CD8-positive, alpha-beta memory T cell (primary cell): Measurements from ENCODE around the gene GASK1A. TPM values are rescaled to one million over a fixed set of nuclear protein-coding genes. Genes with fewer than 3 reads are reported as not detected.
"Not testable (repeated sequence)": the region's sequence is repeated elsewhere in the genome, so short reads cannot be mapped to it uniquely, and the experiment has no call there.

Source experiments
- CTCF ChIA-PET: fragments of 350-600 bp; sonication (Branson Sonifier 250); formaldehyde crosslinking; loops from one replicate; lab custom pipeline; 2021; ENCODE audit warnings: antibody characterized with exemption; lab: Charles Lee
- POLR2A ChIA-PET: fragments of 350-600 bp; sonication (Branson Sonifier 250); formaldehyde crosslinking; loops from one replicate; lab custom pipeline; 2021; ENCODE audit warnings: antibody characterized with exemption; lab: Charles Lee
- DNase-seq, 5 donors: peaks; one replicate each; pipeline versions ENCODE4 v3.0.0 to v3.0.0-alpha.2; 2020 to 2022; ENCODE audit warnings: mixed read lengths in 1 of 5
- H3K27ac ChIP-seq: one replicate; pipeline ENCODE4 v1.7.0; 2013; ENCODE audit warnings: low read depth, mild to moderate bottlenecking, low read length, moderate library complexity
- H3K27me3 ChIP-seq: 2 replicates; pipeline ENCODE4 v1.7.0; 2013; ENCODE audit warnings: low read length, mild to moderate bottlenecking; ENCODE audit not compliant: insufficient read depth, poor library complexity, severe bottlenecking
- H3K36me3 ChIP-seq: 2 replicates; pipeline ENCODE4 v1.7.0; 2013; ENCODE audit warnings: mild to moderate bottlenecking, low read length, moderate library complexity; ENCODE audit not compliant: insufficient read depth
- H3K4me1 ChIP-seq: 2 replicates; pipeline ENCODE4 v1.7.0; 2013; ENCODE audit warnings: mild to moderate bottlenecking, low read length, moderate library complexity; ENCODE audit not compliant: insufficient read depth
- H3K4me3 ChIP-seq: 2 replicates; pipeline ENCODE4 v1.7.0; 2013; ENCODE audit warnings: mild to moderate bottlenecking, low read length
- H3K9me3 ChIP-seq: 2 replicates; pipeline ENCODE4 v1.7.0; 2013; ENCODE audit warnings: mild to moderate bottlenecking, low read length
- H3K27ac Mint-ChIP-seq, 8 donors: one replicate each; pipeline ENCODE4 v1.8.0; 2020 to 2021; ENCODE audit warnings: mixed read lengths in 8 of 8, mild to moderate bottlenecking in 6 of 8, inconsistent platforms in 3 of 8, moderate library complexity in 3 of 8
- H3K27me3 Mint-ChIP-seq, 2 donors: one replicate each; pipeline ENCODE4 v1.8.0; 2020 to 2021; ENCODE audit warnings: mixed read lengths in 2 of 2, mild to moderate bottlenecking in 1 of 2, moderate library complexity in 1 of 2
- H3K36me3 Mint-ChIP-seq, 3 donors: one replicate each; pipeline ENCODE4 v1.8.0; 2020 to 2021; ENCODE audit warnings: mixed read lengths in 3 of 3, inconsistent platforms in 1 of 3, mild to moderate bottlenecking in 1 of 3
- H3K4me1 Mint-ChIP-seq, 3 donors: one replicate each; pipeline ENCODE4 v1.8.0; 2020 to 2021; ENCODE audit warnings: mixed read lengths in 3 of 3, inconsistent platforms in 1 of 3, mild to moderate bottlenecking in 1 of 3
- H3K4me3 Mint-ChIP-seq, 7 donors: one replicate each; pipeline ENCODE4 v1.8.0; 2020 to 2021; ENCODE audit warnings: mixed read lengths in 7 of 7, mild to moderate bottlenecking in 6 of 7, moderate library complexity in 4 of 7, inconsistent platforms in 2 of 7
- H3K9me3 Mint-ChIP-seq, 5 donors: one replicate each; pipeline ENCODE4 v1.8.0; 2020 to 2022; ENCODE audit warnings: mixed read lengths in 5 of 5, mild to moderate bottlenecking in 3 of 5, moderate library complexity in 2 of 5, inconsistent platforms in 1 of 5
- polyA plus RNA-seq: library from polyadenylated mRNA; unstranded; fragments of 300-500 nt; fragmentation: Illumina TruSeq; gene quantifications from one replicate; pipeline ENCODE4 v1.2.3, GENCODE V29; 2021
- total RNA-seq, 2 experiments: library from RNA; stranded (reverse); gene quantifications; one replicate each; pipeline ENCODE4 v1.2.3, GENCODE V29; 2021

Gene GASK1A
- total and polyA plus RNA-seq, 3 experiments from 2014 or later = not detected

- ChIA-PET POLR2A (no interaction called here), CTCF (interaction anchor here (1.6 kb wide), 1 partner anchor 10 kb away, joined by 6 read pairs; no protein-coding TSS in a partner anchor)
- H3K4me1 ChIP-seq = no peaks in the 10 kb centered on the region
- no peaks in the 10 kb centered on the region for H3K36me3 ChIP-seq
- peaks cover 16 to 33% of the 10 kb centered on the region in 2 donors for H3K27me3 Mint-ChIP-seq
- no peaks in the 10 kb centered on the region for H3K9me3 ChIP-seq
- no peak overlapping the region for H3K4me3 Mint-ChIP-seq
- H3K27ac Mint-ChIP-seq = no peak overlapping the region
- H3K4me1 Mint-ChIP-seq = no peaks in the 10 kb centered on the region
- peaks cover 0 to 34% (median 9%) of the 10 kb centered on the region in 3 donors for H3K36me3 Mint-ChIP-seq
- peaks cover 0 to 32% (median 29%) of the 10 kb centered on the region in 5 donors for H3K9me3 Mint-ChIP-seq
- H3K27me3 ChIP-seq = no peaks in the 10 kb centered on the region
- no peak overlapping the region for H3K4me3 ChIP-seq
- no peak for DNase-seq
- H3K27ac ChIP-seq = no peak overlapping the region
These were observed 7.9 kb upstream of the GASK1A start for GRCh38 chr3:42970976-42971772.

DNA sequence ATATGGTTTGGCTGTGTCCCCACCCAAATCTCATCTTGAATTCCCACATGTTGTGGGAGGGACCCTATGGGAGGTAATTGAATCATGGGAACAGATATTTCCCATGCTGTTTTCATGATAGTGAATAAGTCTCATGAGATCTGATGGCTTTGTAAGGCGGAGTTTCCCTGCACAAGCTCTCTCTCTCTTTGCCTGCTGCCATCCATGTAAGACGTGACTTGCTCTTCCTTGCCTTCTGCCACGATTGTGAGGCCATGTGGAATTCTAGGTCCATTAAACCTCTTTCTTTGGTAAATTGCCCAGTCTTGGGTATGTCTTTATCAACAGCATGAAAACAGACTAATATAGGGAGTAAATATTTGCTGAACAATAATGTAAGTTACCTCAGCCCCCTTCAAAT is 4.2 kb upstream of the GASK1A start:
- Mint-ChIP-seq H3K27me3 (peaks cover 21 to 54% of the 10 kb centered on the region in 2 donors), H3K36me3 (peaks cover 0 to 38% (median 9%) of the 10 kb centered on the region in 3 donors), H3K4me1 (peaks cover 6 to 12% (median 6%) of the 10 kb centered on the region in 3 donors), H3K9me3 (peaks cover 0 to 33% (median 32%) of the 10 kb centered on the region in 5 donors)
- H3K27ac Mint-ChIP-seq, H3K4me1 ChIP-seq, H3K36me3 ChIP-seq, DNase-seq, H3K4me3 Mint-ChIP-seq, H3K9me3 ChIP-seq, CTCF ChIA-PET, H3K4me3 ChIP-seq, H3K27me3 ChIP-seq, H3K27ac ChIP-seq, POLR2A ChIA-PET: not testable (repeated sequence)

- DNase-seq = no peak
- peaks cover 9% of the 10 kb centered on the region for H3K27me3 ChIP-seq
- Mint-ChIP-seq H3K9me3 (peaks cover 0 to 33% (median 32%) of the 10 kb centered on the region in 5 donors), H3K27me3 (peaks cover 27 to 57% of the 10 kb centered on the region in 2 donors), H3K36me3 (peaks cover 0 to 38% (median 9%) of the 10 kb centered on the region in 3 donors), H3K27ac (no peak overlapping the region), H3K4me3 (no peak overlapping the region), H3K4me1 (peaks cover 6 to 15% (median 6%) of the 10 kb centered on the region in 3 donors)
- H3K4me1 ChIP-seq = peaks cover 4% of the 10 kb centered on the region
- no peaks in the 10 kb centered on the region for H3K36me3 ChIP-seq
- no peaks in the 10 kb centered on the region for H3K9me3 ChIP-seq
- no peak overlapping the region for H3K4me3 ChIP-seq
- ChIA-PET POLR2A (no interaction called here), CTCF (no interaction called here)
- H3K27ac ChIP-seq = no peak overlapping the region
These were observed 3.7 kb upstream of the GASK1A start for GRCh38 chr3:42975456-42975855.

- peaks cover 0 to 38% (median 9%) of the 10 kb centered on the region in 3 donors for H3K36me3 Mint-ChIP-seq
- no peak overlapping the region for H3K27ac Mint-ChIP-seq
- POLR2A ChIA-PET = no interaction called here
- Histone ChIP-seq H3K27ac (no peak overlapping the region), H3K36me3 (no peaks in the 10 kb centered on the region), H3K4me1 (peaks cover 4% of the 10 kb centered on the region), H3K9me3 (no peaks in the 10 kb centered on the region), H3K4me3 (no peak overlapping the region), H3K27me3 (peaks cover 14% of the 10 kb centered on the region)
- peaks cover 6 to 16% (median 6%) of the 10 kb centered on the region in 3 donors for H3K4me1 Mint-ChIP-seq
- no peak overlapping the region for H3K4me3 Mint-ChIP-seq
- CTCF ChIA-PET = no interaction called here
- peaks cover 0 to 33% (median 32%) of the 10 kb centered on the region in 5 donors for H3K9me3 Mint-ChIP-seq
- no peak for DNase-seq
- peaks cover 29 to 57% of the 10 kb centered on the region in 2 donors for H3K27me3 Mint-ChIP-seq
These were observed 3.2 kb upstream of the GASK1A start for GRCh38 chr3:42975955-42976354.

DNA sequence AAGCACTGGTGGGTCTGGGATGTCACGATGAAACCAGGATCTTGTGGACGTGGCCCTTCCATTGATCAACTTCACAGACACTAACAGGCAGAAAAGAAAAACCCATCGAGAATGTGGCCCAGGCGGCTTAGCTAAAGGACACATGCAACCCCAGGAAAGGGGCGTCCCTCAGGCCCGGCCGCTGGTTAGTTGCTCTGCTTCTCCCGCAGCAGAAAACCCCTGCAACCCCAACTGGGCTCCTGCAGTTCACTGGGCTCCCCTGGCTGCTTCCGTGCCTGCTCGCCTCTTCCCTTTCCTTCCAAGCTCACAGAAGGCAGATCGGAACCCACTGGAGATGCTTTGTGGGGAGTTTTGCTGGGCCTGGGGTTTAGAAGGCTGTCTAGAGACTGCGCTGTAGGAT is 1.1 kb downstream of the GASK1A start:
- POLR2A ChIA-PET = no interaction called here
- Mint-ChIP-seq H3K36me3 (peaks cover 0 to 14% (median 5%) of the 10 kb centered on the region in 3 donors), H3K4me1 (peaks cover 6 to 16% (median 6%) of the 10 kb centered on the region in 3 donors), H3K27ac (no peak overlapping the region), H3K9me3 (peaks cover 0 to 8% (median 7%) of the 10 kb centered on the region in 5 donors), H3K4me3 (peak overlapping the region in 5 of 7 donors; percentile 54 to 87 (median 59)), H3K27me3 (peaks cover 31 to 63% of the 10 kb centered on the region in 2 donors)
- CTCF ChIA-PET = interaction anchor here (3.5 kb wide), 1 partner anchor 19 kb away, joined by 14 read pairs; no protein-coding TSS in a partner anchor
- Histone ChIP-seq H3K27me3 (peaks cover 21% of the 10 kb centered on the region), H3K4me1 (peaks cover 4% of the 10 kb centered on the region), H3K36me3 (no peaks in the 10 kb centered on the region), H3K27ac (no peak overlapping the region), H3K9me3 (no peaks in the 10 kb centered on the region), H3K4me3 (no peak overlapping the region)
- no peak for DNase-seq

GRCh38 chr3:42980909-42981308 is 1.8 kb downstream of the GASK1A start:
- Histone ChIP-seq H3K27ac (no peak overlapping the region), H3K36me3 (no peaks in the 10 kb centered on the region), H3K27me3 (peaks cover 21% of the 10 kb centered on the region), H3K4me1 (peaks cover 4% of the 10 kb centered on the region), H3K4me3 (no peak overlapping the region), H3K9me3 (no peaks in the 10 kb centered on the region)
- peaks cover 0 to 3% (median under 1%) of the 10 kb centered on the region in 5 donors for H3K9me3 Mint-ChIP-seq
- peak overlapping the region in 1 of 7 donors; percentile 21 for H3K4me3 Mint-ChIP-seq
- no peak for DNase-seq
- H3K4me1 Mint-ChIP-seq = peaks cover 6 to 16% (median 6%) of the 10 kb centered on the region in 3 donors
- CTCF ChIA-PET = interaction anchor here (3.5 kb wide), 1 partner anchor 20 kb away, joined by 14 read pairs; no protein-coding TSS in a partner anchor
- peaks cover 27 to 58% of the 10 kb centered on the region in 2 donors for H3K27me3 Mint-ChIP-seq
- H3K27ac Mint-ChIP-seq = no peak overlapping the region
- POLR2A ChIA-PET = no interaction called here
- H3K36me3 Mint-ChIP-seq = peaks cover 0 to 7% (median 1%) of the 10 kb centered on the region in 3 donors

DNA sequence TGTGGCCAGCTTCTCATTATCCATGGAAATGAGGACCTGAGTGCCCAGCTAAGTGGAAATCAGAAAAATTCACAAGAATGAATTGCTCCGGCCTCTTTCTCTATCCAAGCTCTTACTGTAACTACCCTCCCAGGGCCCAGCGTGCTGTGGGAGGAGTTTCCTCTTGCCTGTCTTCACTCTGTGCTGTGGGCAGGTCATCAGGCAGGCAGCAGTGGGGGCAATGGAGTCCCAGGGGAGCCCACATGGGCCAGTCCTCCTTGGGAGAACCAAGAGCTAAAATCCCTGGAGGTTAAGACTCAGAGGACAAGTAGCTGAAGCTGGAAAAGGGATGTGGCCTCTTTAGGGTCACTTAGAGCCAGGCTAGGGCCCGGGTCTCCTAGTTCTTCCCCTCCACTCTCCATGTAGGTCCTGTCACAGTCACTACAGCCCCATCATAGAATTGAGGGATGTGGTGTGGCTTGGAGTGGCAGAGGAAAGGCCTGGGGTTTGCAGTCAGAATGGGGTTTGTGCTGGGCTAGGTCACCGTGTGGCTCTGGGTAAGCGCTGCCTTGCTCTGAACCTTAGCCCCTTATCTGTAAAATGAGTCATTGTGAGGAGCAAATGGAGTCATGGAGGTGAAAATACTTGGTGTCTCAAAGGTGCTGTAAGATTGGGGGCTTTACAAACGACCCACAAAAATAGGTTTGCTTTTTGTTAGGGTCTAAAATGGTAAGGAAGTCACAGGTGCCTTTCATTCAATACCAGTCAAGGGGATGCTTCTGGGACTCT is 3.7 kb downstream of the GASK1A start:
- Histone ChIP-seq H3K4me3 (no peak overlapping the region), H3K4me1 (peaks cover 4% of the 10 kb centered on the region), H3K36me3 (no peaks in the 10 kb centered on the region), H3K27me3 (peaks cover 21% of the 10 kb centered on the region), H3K27ac (no peak overlapping the region), H3K9me3 (no peaks in the 10 kb centered on the region)
- DNase-seq = no peak
- H3K27ac Mint-ChIP-seq = no peak overlapping the region
- CTCF ChIA-PET = interaction anchor here (0.8 kb wide), 1 partner anchor 21 kb away, joined by 3 read pairs; no protein-coding TSS in a partner anchor
- H3K36me3 Mint-ChIP-seq = no peaks in the 10 kb centered on the region
- H3K4me1 Mint-ChIP-seq = peaks cover 6 to 16% (median 6%) of the 10 kb centered on the region in 3 donors
- H3K27me3 Mint-ChIP-seq = peaks cover 28 to 56% of the 10 kb centered on the region in 2 donors
- peaks cover 0 to 1% (median 0%) of the 10 kb centered on the region in 5 donors for H3K9me3 Mint-ChIP-seq
- H3K4me3 Mint-ChIP-seq = no peak overlapping the region
- POLR2A ChIA-PET = no interaction called here
